ENCODE results near the gene PARP1.
"Not testable (repeated sequence)": the region's sequence is repeated elsewhere in the genome, so short reads cannot be mapped to it uniquely, and the experiment has no call there.

PARP1 gene

GRCh38 chr1:226429858-226430715, 22.2 kb upstream of the PARP1 start:
- in situ Hi-C loops (cut with MboI; ENCODE audit: low sequenced_read_pairs): no loop called here

- in situ Hi-C loops (cut with MboI; ENCODE audit: low sequenced_read_pairs): no loop called here
Observed at GRCh38 chr1:226428791-226429461, 21.0 kb upstream of the PARP1 start.

- in situ Hi-C loops (cut with MboI; ENCODE audit: low sequenced_read_pairs): no loop called here
Observed at GRCh38 chr1:226428348-226428747, 20.5 kb upstream of the PARP1 start.

- in situ Hi-C loops (cut with MboI; ENCODE audit: low sequenced_read_pairs): no loop called here
Observed at GRCh38 chr1:226427131-226427530, 19.2 kb upstream of the PARP1 start.

- in situ Hi-C loops (cut with MboI; ENCODE audit: low sequenced_read_pairs): not testable (repeated sequence)
Observed at GRCh38 chr1:226426395-226426794, 18.5 kb upstream of the PARP1 start.

GRCh38 chr1:226425431-226426031, 17.6 kb upstream of the PARP1 start:
- in situ Hi-C loops (cut with MboI; ENCODE audit: low sequenced_read_pairs): no loop called here

- in situ Hi-C loops (cut with MboI; ENCODE audit: low sequenced_read_pairs): no loop called here
Observed at GRCh38 chr1:226425004-226425378, 17.1 kb upstream of the PARP1 start.

- in situ Hi-C loops (cut with MboI; ENCODE audit: low sequenced_read_pairs): no loop called here
Observed at GRCh38 chr1:226424221-226425003, 16.5 kb upstream of the PARP1 start.

- in situ Hi-C loops (cut with MboI; ENCODE audit: low sequenced_read_pairs): no loop called here
Observed at GRCh38 chr1:226422478-226422877, 14.6 kb upstream of the PARP1 start.

- in situ Hi-C loops (cut with MboI; ENCODE audit: low sequenced_read_pairs): no loop called here
Observed at GRCh38 chr1:226420897-226421296, 13.0 kb upstream of the PARP1 start.

- in situ Hi-C loops (cut with MboI; ENCODE audit: low sequenced_read_pairs): no loop called here
Observed at GRCh38 chr1:226420328-226420727, 12.4 kb upstream of the PARP1 start.

- in situ Hi-C loops (cut with MboI; ENCODE audit: low sequenced_read_pairs): no loop called here
Observed at GRCh38 chr1:226419284-226420029, 11.6 kb upstream of the PARP1 start.

- in situ Hi-C loops (cut with MboI; ENCODE audit: low sequenced_read_pairs): no loop called here
Observed at GRCh38 chr1:226417830-226418546, 10.1 kb upstream of the PARP1 start.

- in situ Hi-C loops (cut with MboI; ENCODE audit: low sequenced_read_pairs): no loop called here
Observed at GRCh38 chr1:226417350-226417749, 9.5 kb upstream of the PARP1 start.

- in situ Hi-C loops (cut with MboI; ENCODE audit: low sequenced_read_pairs): no loop called here
Observed at GRCh38 chr1:226414098-226414698, 6.3 kb upstream of the PARP1 start.

GRCh38 chr1:226411619-226412018, 3.7 kb upstream of the PARP1 start:
- in situ Hi-C loops (cut with MboI; ENCODE audit: low sequenced_read_pairs): no loop called here

- in situ Hi-C loops (cut with MboI; ENCODE audit: low sequenced_read_pairs): no loop called here
Observed at GRCh38 chr1:226410958-226411357, 3.1 kb upstream of the PARP1 start.

- in situ Hi-C loops (cut with MboI; ENCODE audit: low sequenced_read_pairs): no loop called here
Observed at GRCh38 chr1:226409392-226409791, 1.5 kb upstream of the PARP1 start.
